Progenitor cell of endocrine pancreas (in vitro differentiated cells): ENCODE measurements around the gene PARP6. TPM values are rescaled to one million over a fixed set of nuclear protein-coding genes. Genes with fewer than 3 reads are reported as not detected.

ENCODE experiments used
- DNase-seq: peaks from one replicate; pipeline ENCODE4 v3.0.0; 2021; ENCODE audit warnings: low spot score; ENCODE audit not compliant: unreplicated experiment
- H3K27ac Mint-ChIP-seq: 2 replicates; pipeline ENCODE4 v1.8.0; 2021; ENCODE audit warnings: mild to moderate bottlenecking, moderate library complexity, mixed read lengths
- H3K27me3 Mint-ChIP-seq: 2 replicates; pipeline ENCODE4 v1.8.0; 2021; ENCODE audit warnings: mixed read lengths
- H3K36me3 Mint-ChIP-seq: 2 replicates; pipeline ENCODE4 v1.8.0; 2022; ENCODE audit warnings: mixed read lengths; ENCODE audit not compliant: insufficient read depth
- H3K4me1 Mint-ChIP-seq: 2 replicates; pipeline ENCODE4 v1.8.0; 2021; ENCODE audit warnings: low read depth, mixed read lengths
- H3K4me3 Mint-ChIP-seq: 2 replicates; pipeline ENCODE4 v1.8.0; 2021; ENCODE audit warnings: low read depth, mild to moderate bottlenecking, moderate library complexity, mixed read lengths
- H3K9me3 Mint-ChIP-seq: 2 replicates; pipeline ENCODE4 v1.8.0; 2021; ENCODE audit warnings: low read depth, mixed read lengths
- CTCF ChIP-seq: fragments of 200-600 bp; sonication (generic); IDR thresholded peaks from one replicate; pipeline ENCODE4 v1.5.0; 2021; ENCODE audit warnings: antibody characterized with exemption, mild to moderate bottlenecking; ENCODE audit not compliant: unreplicated experiment
- total RNA-seq: library from RNA; stranded (reverse); gene quantifications from 2 replicates; pipeline ENCODE4 v1.2.1, GENCODE V29; 2021

The PARP6 gene
- total RNA-seq, 1 donor from 2014 or later = 134 TPM

DNA sequence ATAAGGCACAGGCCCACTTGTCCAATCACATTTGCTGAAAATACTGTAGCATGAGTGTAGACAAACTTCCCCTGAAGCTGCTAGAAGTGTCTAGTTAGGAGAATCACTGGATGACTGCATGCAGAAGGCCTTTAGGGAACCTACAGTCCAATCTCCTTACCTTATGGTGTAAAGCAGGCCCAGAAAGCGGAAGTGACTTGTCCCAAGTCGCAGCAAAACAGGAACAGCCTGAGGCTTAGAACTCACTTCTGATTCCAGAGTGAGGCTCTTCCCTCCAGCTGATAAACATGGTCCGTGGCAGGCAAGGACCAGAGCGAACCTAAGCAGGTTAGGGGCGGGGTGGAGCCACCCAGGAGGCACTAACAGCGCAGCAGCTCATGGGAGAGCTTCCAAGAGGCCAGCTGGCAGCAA, 77.2 kb downstream of the PARP6 start:
- no peak for DNase-seq
- Mint-ChIP-seq H3K4me1 (peaks cover 5% of the 10 kb centered on the region), H3K4me3 (no peak overlapping the region), H3K36me3 (peaks cover 8% of the 10 kb centered on the region), H3K27me3 (peaks cover 47% of the 10 kb centered on the region), H3K27ac (no peak overlapping the region), H3K9me3 (no peaks in the 10 kb centered on the region)
- no peak for TF ChIP-seq CTCF

GRCh38 chr15:72193836-72194396, 78.4 kb downstream of the PARP6 start:
- Mint-ChIP-seq H3K9me3 (no peaks in the 10 kb centered on the region), H3K36me3 (peaks cover 4% of the 10 kb centered on the region), H3K4me1 (peaks cover 5% of the 10 kb centered on the region), H3K27me3 (peaks cover 47% of the 10 kb centered on the region), H3K4me3 (no peak overlapping the region), H3K27ac (peak overlapping the region; percentile 24)
- TF ChIP-seq CTCF = no peak
- no peak for DNase-seq

DNA sequence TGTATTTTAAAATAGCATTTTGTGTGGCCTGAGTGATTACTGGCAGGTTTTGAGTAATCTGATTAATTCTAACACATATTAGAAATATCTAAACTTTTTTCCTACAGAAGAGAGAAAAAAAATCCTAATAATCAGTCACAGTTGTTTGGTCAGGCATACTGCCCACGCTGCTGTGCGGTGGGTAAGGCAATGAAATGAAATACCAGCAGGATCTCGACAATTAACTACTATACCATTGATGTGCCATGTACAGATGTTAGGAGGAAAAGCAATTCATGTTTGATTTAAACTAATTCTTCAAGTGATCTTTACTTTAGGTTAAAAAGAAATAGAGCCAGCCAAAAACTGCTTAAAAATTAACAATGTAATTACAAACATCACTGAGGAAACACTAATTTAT, 79.9 kb downstream of the PARP6 start:
- Mint-ChIP-seq H3K4me3 (no peak overlapping the region), H3K27ac (no peak overlapping the region), H3K4me1 (peaks cover 5% of the 10 kb centered on the region), H3K36me3 (no peaks in the 10 kb centered on the region), H3K27me3 (peaks cover 43% of the 10 kb centered on the region), H3K9me3 (no peaks in the 10 kb centered on the region)
- TF ChIP-seq CTCF = no peak
- DNase-seq = no peak

Other genes starting within 250 kb of the PARP6 start
- 28.3 and 32.0 TPM in 2 replicates for gene MYO9A, start 154.4 kb downstream of the PARP6 start, total RNA-seq
- gene SENP8, start 154.2 kb downstream of the PARP6 start, total RNA-seq = 4.7 and 5.1 TPM in 2 replicates
- 4.0 and 5.0 TPM in 2 replicates for gene GRAMD2A, start 74.8 kb downstream of the PARP6 start, total RNA-seq
- 511 and 525 TPM in 2 replicates for gene PKM, start 41.4 kb downstream of the PARP6 start, total RNA-seq
- 1.2 and 1.4 TPM in 2 replicates for gene CELF6, start 47.6 kb upstream of the PARP6 start, total RNA-seq
- gene HEXA, start 103.5 kb upstream of the PARP6 start, total RNA-seq = 67.4 and 77.8 TPM in 2 replicates
- gene TMEM202, start 125.8 kb upstream of the PARP6 start, total RNA-seq = not detected in 2 replicates
- gene ARIH1, start 201.8 kb upstream of the PARP6 start, total RNA-seq = 171 and 202 TPM in 2 replicates